Muscle layer of colon (tissue), 2 donors: ENCODE results near the gene ITPRID1.
"Not testable (repeated sequence)": the region's sequence is repeated elsewhere in the genome, so short reads cannot be mapped to it uniquely, and the experiment has no call there.

ENCODE experiments used
- H3K27ac ChIP-seq: one replicate; pipeline ENCODE4 v1.7.0; 2013; ENCODE audit warnings: low read depth, mild to moderate bottlenecking, low read length, moderate library complexity
- H3K27me3 ChIP-seq, 2 donors: one replicate each; pipeline ENCODE4 v1.7.0; 2013; ENCODE audit warnings: low read length in 2 of 2, mild to moderate bottlenecking in 2 of 2; ENCODE audit not compliant: insufficient read depth in 2 of 2, control insufficient read depth in 1 of 2
- H3K36me3 ChIP-seq: one replicate; pipeline ENCODE4 v1.7.0; 2013; ENCODE audit warnings: mild to moderate bottlenecking, low read length; ENCODE audit not compliant: insufficient read depth
- H3K4me1 ChIP-seq: one replicate; pipeline ENCODE4 v1.7.0; 2013; ENCODE audit warnings: mild to moderate bottlenecking, low read length; ENCODE audit not compliant: insufficient read depth
- H3K4me3 ChIP-seq, 2 donors: one replicate each; pipeline ENCODE4 v1.7.0; 2013; ENCODE audit warnings: low read length in 2 of 2, low read depth in 1 of 2, mild to moderate bottlenecking in 1 of 2, moderate library complexity in 1 of 2
- H3K9ac ChIP-seq: one replicate; pipeline ENCODE4 v1.7.0; 2013; ENCODE audit warnings: low read length
- H3K9me3 ChIP-seq: one replicate; pipeline ENCODE4 v1.7.0; 2013; ENCODE audit warnings: mild to moderate bottlenecking, low read length
- donor health status: abdominal sarcoma.
- donor health status: Adenocarcinoma of cecum.

The ITPRID1 gene

GRCh38 chr7:31517513-31517912 lies 3.6 kb downstream of the ITPRID1 start:
- H3K36me3 ChIP-seq = no peaks in the 10 kb centered on the region

GRCh38 chr7:31518766-31519165 lies 4.9 kb downstream of the ITPRID1 start:
- Histone ChIP-seq H3K27ac (no peak overlapping the region), H3K9me3 (no peaks in the 10 kb centered on the region), H3K27me3 (no peaks in the 10 kb centered on the region), H3K4me1 (no peaks in the 10 kb centered on the region), H3K36me3 (no peaks in the 10 kb centered on the region), H3K9ac (no peak overlapping the region), H3K4me3 (no peak overlapping the region)

More at GRCh38 chr7:31517513-31517912, 3.6 kb downstream of the ITPRID1 start:
- H3K4me3 ChIP-seq = no peak overlapping the region
- no peaks in the 10 kb centered on the region for H3K4me1 ChIP-seq
- H3K9ac ChIP-seq = no peak overlapping the region
- no peaks in the 10 kb centered on the region for H3K27me3 ChIP-seq
- H3K27ac ChIP-seq = no peak overlapping the region
- no peaks in the 10 kb centered on the region for H3K9me3 ChIP-seq

- Histone ChIP-seq H3K4me3 (no peak overlapping the region), H3K4me1 (no peaks in the 10 kb centered on the region), H3K27me3 (no peaks in the 10 kb centered on the region), H3K9me3 (no peaks in the 10 kb centered on the region), H3K9ac (no peak overlapping the region), H3K27ac (no peak overlapping the region), H3K36me3 (no peaks in the 10 kb centered on the region)
Measured at GRCh38 chr7:31521336-31522010, 7.6 kb downstream of the ITPRID1 start.

- Histone ChIP-seq H3K9ac (no peak overlapping the region), H3K27ac (no peak overlapping the region), H3K36me3 (no peaks in the 10 kb centered on the region), H3K9me3 (no peaks in the 10 kb centered on the region), H3K4me1 (no peaks in the 10 kb centered on the region), H3K27me3 (no peaks in the 10 kb centered on the region), H3K4me3 (no peak overlapping the region)
Measured at GRCh38 chr7:31526864-31527263, 13.0 kb downstream of the ITPRID1 start.

GRCh38 chr7:31529103-31529502 lies 15.2 kb downstream of the ITPRID1 start:
- Histone ChIP-seq H3K36me3 (no peaks in the 10 kb centered on the region), H3K27ac (no peak overlapping the region), H3K4me3 (no peak overlapping the region), H3K9me3 (no peaks in the 10 kb centered on the region), H3K4me1 (no peaks in the 10 kb centered on the region), H3K9ac (no peak overlapping the region), H3K27me3 (no peaks in the 10 kb centered on the region)

- H3K9ac ChIP-seq, H3K36me3 ChIP-seq, H3K4me1 ChIP-seq, H3K4me3 ChIP-seq, H3K27ac ChIP-seq, H3K27me3 ChIP-seq, H3K9me3 ChIP-seq: not testable (repeated sequence)
Measured at GRCh38 chr7:31540651-31541185, 26.8 kb downstream of the ITPRID1 start.

- Histone ChIP-seq H3K9ac (no peak overlapping the region), H3K27ac (no peak overlapping the region), H3K36me3 (no peaks in the 10 kb centered on the region), H3K9me3 (no peaks in the 10 kb centered on the region), H3K4me3 (no peak overlapping the region), H3K27me3 (no peaks in the 10 kb centered on the region), H3K4me1 (no peaks in the 10 kb centered on the region)
Measured at GRCh38 chr7:31545549-31545948, 31.7 kb downstream of the ITPRID1 start.

GRCh38 chr7:31549611-31550010 lies 35.7 kb downstream of the ITPRID1 start:
- Histone ChIP-seq H3K36me3 (no peaks in the 10 kb centered on the region), H3K4me1 (no peaks in the 10 kb centered on the region), H3K9me3 (no peaks in the 10 kb centered on the region), H3K9ac (no peak overlapping the region), H3K4me3 (no peak overlapping the region), H3K27me3 (no peaks in the 10 kb centered on the region), H3K27ac (no peak overlapping the region)

GRCh38 chr7:31550432-31550831 lies 36.5 kb downstream of the ITPRID1 start:
- H3K27ac ChIP-seq = no peak overlapping the region

GRCh38 chr7:31553661-31554081 lies 39.8 kb downstream of the ITPRID1 start:
- Histone ChIP-seq H3K27me3 (no peaks in the 10 kb centered on the region), H3K4me3 (no peak overlapping the region), H3K36me3 (no peaks in the 10 kb centered on the region), H3K4me1 (no peaks in the 10 kb centered on the region), H3K27ac (no peak overlapping the region), H3K9ac (no peak overlapping the region), H3K9me3 (no peaks in the 10 kb centered on the region)

More at GRCh38 chr7:31550432-31550831, 36.5 kb downstream of the ITPRID1 start:
- H3K4me1 ChIP-seq = no peaks in the 10 kb centered on the region
- no peaks in the 10 kb centered on the region for H3K36me3 ChIP-seq
- H3K9ac ChIP-seq = no peak overlapping the region
- no peak overlapping the region for H3K4me3 ChIP-seq
- no peaks in the 10 kb centered on the region for H3K9me3 ChIP-seq
- no peaks in the 10 kb centered on the region for H3K27me3 ChIP-seq

- Histone ChIP-seq H3K9ac (no peak overlapping the region), H3K27ac (no peak overlapping the region), H3K9me3 (no peaks in the 10 kb centered on the region), H3K36me3 (no peaks in the 10 kb centered on the region), H3K27me3 (no peaks in the 10 kb centered on the region), H3K4me1 (no peaks in the 10 kb centered on the region), H3K4me3 (no peak overlapping the region)
Measured at GRCh38 chr7:31562002-31562401, 48.1 kb downstream of the ITPRID1 start.

GRCh38 chr7:31563522-31563921 lies 49.6 kb downstream of the ITPRID1 start:
- Histone ChIP-seq H3K9me3 (no peaks in the 10 kb centered on the region), H3K36me3 (no peaks in the 10 kb centered on the region), H3K27me3 (no peaks in the 10 kb centered on the region), H3K27ac (no peak overlapping the region), H3K4me3 (no peak overlapping the region), H3K9ac (no peak overlapping the region), H3K4me1 (no peaks in the 10 kb centered on the region)
